SIG-M5 (cell line): ENCODE measurements around the gene DHRS1.
"Not testable (repeated sequence)": the region's sequence is repeated elsewhere in the genome, so short reads cannot be mapped to it uniquely, and the experiment has no call there.

ENCODE experiments used
- DNase-seq: peaks from one replicate; lab custom pipeline; 2025; lab: John Stamatoyannopoulos, UW

DHRS1 gene

GRCh38 chr14:24327914-24328313 is 28.3 kb upstream of the DHRS1 start:
- not testable (repeated sequence) for DNase-seq

GRCh38 chr14:24327303-24327702 is 27.7 kb upstream of the DHRS1 start:
- no peak for DNase-seq

- no peak for DNase-seq
Measured at GRCh38 chr14:24325963-24326362, 26.4 kb upstream of the DHRS1 start.

- no peak for DNase-seq
Measured at GRCh38 chr14:24325041-24325530, 25.5 kb upstream of the DHRS1 start.

- no peak for DNase-seq
Measured at GRCh38 chr14:24324024-24324423, 24.4 kb upstream of the DHRS1 start.

GRCh38 chr14:24323341-24323740 is 23.8 kb upstream of the DHRS1 start:
- DNase-seq, result no peak

- DNase-seq, result no peak
Measured at GRCh38 chr14:24322672-24323071, 23.1 kb upstream of the DHRS1 start.

GRCh38 chr14:24321212-24321975 is 21.8 kb upstream of the DHRS1 start:
- DNase-seq, result no peak

- no peak for DNase-seq
Measured at GRCh38 chr14:24317141-24317928, 17.8 kb upstream of the DHRS1 start.

GRCh38 chr14:24316597-24316950 is 17.0 kb upstream of the DHRS1 start:
- no peak for DNase-seq

GRCh38 chr14:24315807-24316596 is 16.4 kb upstream of the DHRS1 start:
- DNase-seq, result no peak

GRCh38 chr14:24315243-24315806 is 15.7 kb upstream of the DHRS1 start:
- DNase-seq, result no peak

GRCh38 chr14:24314377-24315193 is 15.0 kb upstream of the DHRS1 start:
- DNase-seq, result no peak

GRCh38 chr14:24313913-24314312 is 14.3 kb upstream of the DHRS1 start:
- DNase-seq, result no peak

- DNase-seq, result no peak
Measured at GRCh38 chr14:24312736-24313507, 13.3 kb upstream of the DHRS1 start.

- DNase-seq, result no peak
Measured at GRCh38 chr14:24311837-24312615, 12.4 kb upstream of the DHRS1 start.

GRCh38 chr14:24310646-24311604 is 11.3 kb upstream of the DHRS1 start, which contains the start of gene LTB4R:
TSS of gene LTB4R (plus strand) at chr14:24311502. CDS start at chr14:24315652, 4,150 bp downstream.
- no peak for DNase-seq

- DNase-seq, result no peak
Measured at GRCh38 chr14:24310265-24310645, 10.7 kb upstream of the DHRS1 start.
